Activated CD8-positive, alpha-beta T cell treated with anti-CD3 and anti-CD28 coated beads for 36 hours (primary cell): ENCODE measurements around the gene RAD23B. TPM values are rescaled to one million over a fixed set of nuclear protein-coding genes. Genes with fewer than 3 reads are reported as not detected.
A peak's percentile ranks its signal among the peaks of the same experiment; 100 is the strongest.

ENCODE experiments used
- ATAC-seq: fragments of 200-7000 bp; cut with Tn5 transposase; one replicate; pipeline ENCODE4 v1.10.0; 2021; ENCODE audit warnings: mild to moderate bottlenecking, moderate library complexity
- CTCF ChIA-PET: fragments of 350-600 bp; sonication (Branson Sonifier 250); formaldehyde crosslinking; loops from one replicate; lab custom pipeline; 2021; ENCODE audit warnings: antibody characterized with exemption; lab: Charles Lee
- POLR2A ChIA-PET: fragments of 350-600 bp; sonication (Branson Sonifier 250); formaldehyde crosslinking; loops from one replicate; lab custom pipeline; 2021; ENCODE audit warnings: antibody characterized with exemption; lab: Charles Lee
- DNase-seq: peaks from one replicate; pipeline ENCODE4 v3.0.0-alpha.2; 2020
- H3K27ac Mint-ChIP-seq: one replicate; pipeline ENCODE4 v1.8.0; 2021; ENCODE audit warnings: mild to moderate bottlenecking, mixed read lengths
- H3K27me3 Mint-ChIP-seq: one replicate; pipeline ENCODE4 v1.8.0; 2021; ENCODE audit warnings: mixed read lengths
- H3K36me3 Mint-ChIP-seq: one replicate; pipeline ENCODE4 v1.8.0; 2021; ENCODE audit warnings: low read depth, mixed read lengths
- H3K4me1 Mint-ChIP-seq: one replicate; pipeline ENCODE4 v1.8.0; 2021; ENCODE audit warnings: low read depth, mixed read lengths
- H3K4me3 Mint-ChIP-seq: one replicate; pipeline ENCODE4 v1.8.0; 2021; ENCODE audit warnings: mild to moderate bottlenecking, moderate library complexity, mixed read lengths
- H3K9me3 Mint-ChIP-seq: one replicate; pipeline ENCODE4 v1.8.0; 2021; ENCODE audit warnings: mixed read lengths
- CTCF ChIP-seq: fragments of 200-600 bp; IDR thresholded peaks from one replicate; pipeline ENCODE4 v1.8.0; 2022; ENCODE audit warnings: antibody characterized with exemption, mild to moderate bottlenecking
- intact Hi-C: fragments of 100-400 bp; cut with micrococcal nuclease; formaldehyde crosslinking; loops from one replicate; pipeline ENCODE4 v1.10.0; 2022
- total RNA-seq, 2 experiments: library from RNA; stranded (reverse); gene quantifications; one replicate each; pipeline ENCODE4 v1.2.3, GENCODE V29; 2021

RAD23B gene
- total RNA-seq, 2 experiments from 2014 or later, result 115 to 117 TPM

GRCh38 chr9:107260437-107261081 lies 22.5 kb upstream of the RAD23B start:
- Mint-ChIP-seq H3K36me3 (no peaks in the 10 kb centered on the region), H3K27me3 (peaks cover 4% of the 10 kb centered on the region), H3K27ac (no peak overlapping the region), H3K9me3 (peaks cover 7% of the 10 kb centered on the region), H3K4me1 (peaks cover 7% of the 10 kb centered on the region), H3K4me3 (no peak overlapping the region)
- intact Hi-C loops, result no loop called here
- ATAC-seq (peak; percentile 78), DNase-seq (no peak)
- ChIA-PET POLR2A (interaction anchor here (1.4 kb wide), 1 partner anchor 9 kb away, joined by 3 read pairs; no protein-coding TSS in a partner anchor), CTCF (interaction anchor here (1.4 to 1.6 kb wide), 2 partner anchors 11 to 81 kb away, joined by 3 to 9 read pairs; no protein-coding TSS in a partner anchor)
- TF ChIP-seq CTCF, result no peak

- TF ChIP-seq CTCF, result no peak
- intact Hi-C loops, result no loop called here
- DNase-seq (no peak), ATAC-seq (no peak)
- Mint-ChIP-seq H3K27me3 (peaks cover 4% of the 10 kb centered on the region), H3K4me1 (peaks cover 7% of the 10 kb centered on the region), H3K4me3 (no peak overlapping the region), H3K9me3 (peaks cover 7% of the 10 kb centered on the region), H3K36me3 (no peaks in the 10 kb centered on the region), H3K27ac (no peak overlapping the region)
- CTCF ChIA-PET, result interaction anchor here (1.4 to 1.6 kb wide), 2 partner anchors 11 to 80 kb away, joined by 3 to 9 read pairs; no protein-coding TSS in a partner anchor
- POLR2A ChIA-PET, result interaction anchor here (1.4 kb wide), 1 partner anchor 9 kb away, joined by 3 read pairs; no protein-coding TSS in a partner anchor
These were observed 22.0 kb upstream of the RAD23B start for GRCh38 chr9:107261106-107261505.

- Mint-ChIP-seq H3K4me3 (no peak overlapping the region), H3K36me3 (no peaks in the 10 kb centered on the region), H3K4me1 (peaks cover 7% of the 10 kb centered on the region), H3K27ac (no peak overlapping the region), H3K27me3 (peaks cover 4% of the 10 kb centered on the region), H3K9me3 (peaks cover 7% of the 10 kb centered on the region)
- no peak for TF ChIP-seq CTCF
- no peak for DNase-seq
- POLR2A ChIA-PET, result no interaction called here
- ATAC-seq, result no peak
- intact Hi-C loops, result no loop called here
- CTCF ChIA-PET, result no interaction called here
These were observed 19.8 kb upstream of the RAD23B start for GRCh38 chr9:107263289-107263688.

- TF ChIP-seq CTCF, result no peak
- peaks cover 7% of the 10 kb centered on the region for H3K9me3 Mint-ChIP-seq
- no peak overlapping the region for H3K4me3 Mint-ChIP-seq
- intact Hi-C loops, result no loop called here
- DNase-seq (no peak), ATAC-seq (no peak)
- ChIA-PET POLR2A (no interaction called here), CTCF (no interaction called here)
- H3K27me3 Mint-ChIP-seq, result peaks cover 4% of the 10 kb centered on the region
- no peak overlapping the region for H3K27ac Mint-ChIP-seq
- H3K36me3 Mint-ChIP-seq, result no peaks in the 10 kb centered on the region
- peaks cover 4% of the 10 kb centered on the region for H3K4me1 Mint-ChIP-seq
These were observed 16.3 kb upstream of the RAD23B start for GRCh38 chr9:107266624-107267368.

GRCh38 chr9:107268560-107268959 lies 14.5 kb upstream of the RAD23B start:
- no peak for DNase-seq
- no peak overlapping the region for H3K4me3 Mint-ChIP-seq
- peaks cover 6% of the 10 kb centered on the region for H3K9me3 Mint-ChIP-seq
- intact Hi-C loops, result no loop called here
- TF ChIP-seq CTCF, result no peak
- H3K27me3 Mint-ChIP-seq, result peaks cover 6% of the 10 kb centered on the region
- no peak overlapping the region for H3K27ac Mint-ChIP-seq
- CTCF ChIA-PET, result interaction anchor here (1.0 kb wide), 1 partner anchor 13 kb away, joined by 3 read pairs; no protein-coding TSS in a partner anchor
- no peak for ATAC-seq
- peaks cover 4% of the 10 kb centered on the region for H3K4me1 Mint-ChIP-seq
- no peaks in the 10 kb centered on the region for H3K36me3 Mint-ChIP-seq
- POLR2A ChIA-PET, result no interaction called here
